NCI-H1105 (cell line): ENCODE results near the gene ILF2.
"Not testable (repeated sequence)": the region's sequence is repeated elsewhere in the genome, so short reads cannot be mapped to it uniquely, and the experiment has no call there.

Experiments
- DNase-seq: peaks from one replicate; lab custom pipeline; 2025; lab: John Stamatoyannopoulos, UW

ILF2 gene

DNA sequence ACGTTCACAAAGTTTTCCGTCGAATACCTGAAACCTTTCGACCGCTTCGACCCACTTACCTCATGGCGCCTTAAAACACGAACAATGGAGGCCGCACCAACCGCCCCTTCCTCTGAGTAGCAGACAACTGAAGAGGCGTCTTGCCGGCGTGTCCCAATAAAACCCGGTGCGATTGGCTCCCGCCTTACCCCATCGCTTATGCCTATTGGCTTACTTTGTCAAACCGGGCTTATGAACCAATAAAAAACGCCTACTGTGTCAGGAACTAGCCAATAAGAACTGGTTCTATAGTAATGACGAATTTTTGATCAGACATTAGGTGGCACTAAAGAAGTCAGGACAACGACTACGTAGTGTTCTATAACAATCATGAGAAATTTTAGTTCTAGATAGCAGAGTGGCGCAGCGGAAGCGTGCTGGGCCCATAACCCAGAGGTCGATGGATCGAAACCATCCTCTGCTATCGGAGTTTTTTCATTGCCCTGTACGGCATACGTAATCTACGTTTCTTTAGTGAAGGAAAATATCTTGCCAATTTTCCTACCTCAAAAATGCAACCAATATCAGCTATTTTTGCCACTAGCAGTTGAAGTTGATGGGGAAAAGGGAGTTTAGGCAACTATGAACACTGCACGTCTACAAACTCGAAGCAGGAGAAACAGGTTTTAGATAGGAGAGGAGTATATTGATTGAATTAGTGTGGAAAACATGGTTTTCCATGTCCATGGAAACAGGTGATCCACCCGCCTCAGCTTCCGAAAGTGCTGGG, at the start of gene ILF2:
Gene ILF2 (minus strand): TSS at position 135 of the 769 bp plus-strand sequence. CDS start 71 bp downstream, at position 64.
- DNase-seq = peak; percentile 99

DNA sequence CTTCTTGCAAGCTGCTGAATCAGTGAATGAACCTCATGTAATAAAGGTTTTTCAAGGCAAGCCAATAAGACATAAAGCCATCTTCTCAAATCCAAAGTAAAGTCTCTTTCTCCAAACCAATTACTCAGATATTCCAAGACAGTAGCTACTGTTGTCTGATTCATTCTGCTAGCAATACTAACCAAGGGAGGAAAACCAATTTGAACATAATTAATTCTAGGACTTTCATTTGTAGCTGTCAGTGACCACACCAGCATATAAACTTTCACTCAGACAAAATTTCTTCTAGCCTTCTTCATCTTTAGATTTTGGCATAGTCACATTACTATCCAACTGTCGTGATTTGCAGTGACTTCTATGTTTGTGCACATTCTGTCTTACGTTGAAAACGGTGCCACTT, 46.5 kb upstream of the ILF2 start:
- DNase-seq = no peak

DNA sequence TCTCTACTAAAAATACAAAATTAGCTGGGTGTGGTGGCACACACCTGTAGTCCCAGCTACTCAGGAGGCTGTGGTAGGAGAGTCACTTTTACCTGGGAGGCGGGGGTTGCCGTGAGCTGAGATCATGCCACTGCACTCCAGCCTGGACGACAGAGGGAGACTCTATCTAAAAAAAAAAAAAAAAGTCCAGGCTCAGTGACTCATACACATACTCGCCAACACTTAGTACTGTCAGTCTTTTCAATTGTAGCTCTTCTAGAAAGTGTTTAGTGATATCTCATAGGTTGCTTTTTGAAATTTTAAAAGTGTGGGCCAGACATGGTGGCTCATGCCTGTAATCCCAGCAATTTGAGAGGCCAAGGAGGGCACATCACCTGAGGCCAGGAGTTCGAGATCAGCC, 45.4 kb upstream of the ILF2 start:
- DNase-seq = not testable (repeated sequence)

DNA sequence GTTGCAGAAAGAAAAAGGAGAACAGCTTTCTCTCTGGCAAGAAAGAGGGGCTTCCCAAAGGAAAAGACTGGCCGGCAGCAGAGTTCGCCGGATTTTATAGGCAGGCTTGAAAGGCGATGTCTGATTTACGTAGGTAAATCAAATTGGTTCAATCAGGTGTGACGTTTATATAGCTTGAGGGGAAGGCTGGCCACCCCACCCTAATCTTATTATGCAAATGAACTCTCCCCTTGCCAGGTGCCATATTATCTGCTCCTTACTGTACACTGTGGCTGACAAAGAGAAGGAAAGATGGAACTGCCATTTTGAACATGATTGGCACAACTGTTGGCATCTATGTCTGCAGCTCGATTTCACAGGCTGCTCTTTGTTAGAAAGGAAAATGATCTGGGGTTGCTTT, 40.2 kb upstream of the ILF2 start:
- no peak for DNase-seq

DNA sequence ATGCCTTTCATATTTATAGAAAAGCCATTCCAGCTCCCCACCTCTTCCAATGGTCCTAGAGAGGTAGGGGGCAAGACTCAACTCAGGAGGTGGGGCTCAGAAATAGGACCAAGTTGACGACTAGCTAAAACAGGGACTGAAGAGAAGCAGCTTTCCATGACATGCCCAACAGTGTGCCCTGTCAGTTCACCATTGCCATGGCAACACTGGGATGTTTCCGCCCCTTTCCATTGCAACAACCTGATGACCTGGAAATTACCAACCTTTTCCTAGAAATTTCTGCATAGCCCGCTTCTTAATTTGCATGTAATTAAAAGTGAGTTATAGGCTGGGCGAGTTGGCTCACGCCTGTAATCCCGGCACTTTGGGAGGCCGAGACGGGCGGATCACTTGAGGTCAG, 34.7 kb upstream of the ILF2 start:
- DNase-seq = no peak

DNA sequence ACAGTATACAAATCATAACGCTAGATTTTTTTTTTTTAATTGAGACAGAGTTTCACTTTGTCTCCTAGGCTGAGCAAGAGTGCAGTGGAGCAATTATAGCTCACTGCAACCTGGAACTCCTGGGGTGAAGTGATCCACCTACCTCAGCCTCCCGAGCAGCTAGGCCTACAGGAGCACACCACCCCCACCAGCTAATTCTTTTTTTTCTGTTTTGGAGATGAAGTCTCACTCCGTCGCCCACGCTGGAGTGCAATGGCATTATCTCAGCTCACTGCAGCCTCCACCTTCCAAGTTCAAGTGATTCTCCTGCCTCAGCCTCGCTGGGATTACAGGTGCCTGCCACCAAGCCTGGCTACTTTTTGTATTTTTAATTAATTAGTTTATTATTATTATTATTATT, 29.0 kb upstream of the ILF2 start:
- DNase-seq = no peak

DNA sequence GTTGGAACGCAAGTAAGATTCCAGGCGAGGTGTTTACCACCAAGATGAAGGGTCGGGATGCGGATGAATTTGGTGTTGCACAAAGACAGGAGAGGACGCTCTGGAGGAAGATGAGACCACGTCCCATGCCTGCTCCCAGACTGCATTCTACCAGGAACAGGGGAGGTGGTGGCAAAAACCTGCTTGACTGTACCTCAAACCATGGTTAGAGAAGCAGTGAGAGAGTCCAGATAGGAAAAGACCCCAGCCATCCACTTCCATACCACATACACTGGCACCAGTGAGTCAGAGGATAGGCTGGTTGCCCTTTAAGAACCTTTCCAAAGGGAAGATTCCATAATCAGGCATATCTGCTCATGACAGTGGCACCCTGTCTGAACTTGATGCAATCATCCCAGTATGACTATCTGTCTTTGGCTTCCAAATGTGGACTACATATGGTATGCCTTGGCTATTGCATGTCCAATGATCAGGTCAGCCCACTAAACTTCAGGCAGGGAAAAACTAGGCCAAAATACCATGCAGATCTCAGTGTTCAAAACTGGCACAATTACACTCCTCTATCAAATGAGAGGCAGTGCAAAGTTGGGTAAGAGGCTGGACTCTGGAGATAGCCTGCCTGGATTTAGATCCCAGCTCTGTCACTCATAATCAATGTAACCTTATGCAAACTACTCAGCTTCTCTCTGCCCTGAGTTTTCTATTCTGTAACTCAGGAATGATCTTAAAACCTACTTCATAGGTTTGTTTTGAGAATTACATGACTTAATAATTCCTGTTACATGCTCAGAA, 28.3 kb upstream of the ILF2 start:
- DNase-seq = no peak

DNA sequence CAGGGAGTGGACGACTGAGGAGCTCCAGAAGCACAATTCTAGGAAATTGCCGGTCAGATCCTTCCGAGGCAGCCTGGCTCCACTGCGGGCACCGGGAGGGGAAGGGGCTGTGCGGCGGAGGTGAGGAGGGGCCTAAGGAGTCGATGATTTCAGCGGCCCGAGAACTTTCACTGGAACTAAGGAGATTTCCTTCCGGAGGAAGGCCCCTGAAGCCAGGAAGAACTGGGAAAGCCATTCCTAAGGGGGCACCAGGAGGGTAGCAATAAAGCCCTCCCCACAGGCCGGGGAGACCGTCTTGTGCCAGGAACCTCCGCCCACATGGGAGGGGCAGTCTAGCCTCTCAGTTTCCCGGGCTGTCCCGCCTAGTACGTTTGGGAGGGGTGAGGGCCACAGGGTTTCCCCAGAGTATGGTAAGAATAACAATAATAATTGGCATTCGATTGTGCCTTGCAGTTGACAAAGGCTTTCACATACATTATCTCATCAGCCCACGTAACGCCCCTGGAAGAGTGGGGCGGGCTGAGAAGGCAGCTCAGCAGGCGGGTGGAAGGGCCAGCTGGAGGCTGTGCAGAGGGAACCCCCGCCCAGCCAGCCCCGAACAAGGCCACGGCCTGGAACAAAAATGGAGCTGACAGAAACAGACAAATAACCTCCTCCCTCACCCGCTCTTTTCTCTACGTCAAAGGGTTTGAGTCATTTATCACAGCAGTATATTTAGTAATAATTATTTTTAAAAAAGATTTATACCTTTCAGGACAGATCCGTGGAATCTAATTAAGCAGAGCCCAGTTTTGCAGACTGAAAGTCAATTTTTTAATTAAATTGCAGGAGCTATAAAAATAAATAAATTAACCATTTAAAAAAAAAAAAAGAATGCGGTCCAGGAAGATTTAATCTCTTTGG, 27.5 kb upstream of the ILF2 start:
- no peak for DNase-seq

DNA sequence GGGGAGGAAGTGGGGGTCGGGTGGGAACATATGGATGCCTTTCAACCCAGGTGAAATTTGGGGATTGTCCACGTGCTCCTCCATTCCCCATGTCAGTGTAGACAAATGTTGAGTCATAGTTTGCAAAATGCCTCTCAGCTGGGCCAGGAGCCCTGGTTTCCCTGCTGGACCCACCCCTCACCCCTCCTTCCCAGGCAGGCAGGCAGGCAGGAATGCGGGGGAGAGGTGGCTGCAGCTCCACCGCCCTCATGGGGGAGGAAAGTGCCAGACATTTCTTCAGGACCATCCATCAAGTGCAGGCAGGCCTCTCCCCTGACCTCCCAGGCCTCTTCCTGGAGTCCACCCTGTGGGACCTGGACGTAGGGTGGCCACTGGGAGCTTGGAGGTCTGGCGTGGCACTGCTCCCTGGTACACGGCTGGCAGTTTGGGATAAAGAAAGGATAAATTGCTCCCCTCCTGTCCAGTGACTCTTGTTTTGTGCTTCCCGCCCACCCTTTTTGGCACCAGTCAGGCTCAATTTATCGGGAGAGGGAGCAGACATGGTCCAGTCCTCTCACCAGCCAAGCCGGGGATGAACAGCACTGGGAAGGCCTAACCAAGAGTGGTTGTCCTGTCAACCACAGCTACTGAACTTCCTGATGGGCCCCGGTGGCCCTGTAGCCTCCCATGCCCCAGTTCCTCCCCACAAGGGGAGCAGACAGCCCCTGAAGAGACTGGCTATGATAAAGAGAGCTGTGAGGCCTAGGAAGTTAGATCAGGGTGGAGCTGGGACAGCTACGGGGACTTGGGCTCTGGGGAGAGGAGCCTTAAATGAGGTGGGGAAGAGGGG, 26.6 kb upstream of the ILF2 start:
- DNase-seq = no peak

DNA sequence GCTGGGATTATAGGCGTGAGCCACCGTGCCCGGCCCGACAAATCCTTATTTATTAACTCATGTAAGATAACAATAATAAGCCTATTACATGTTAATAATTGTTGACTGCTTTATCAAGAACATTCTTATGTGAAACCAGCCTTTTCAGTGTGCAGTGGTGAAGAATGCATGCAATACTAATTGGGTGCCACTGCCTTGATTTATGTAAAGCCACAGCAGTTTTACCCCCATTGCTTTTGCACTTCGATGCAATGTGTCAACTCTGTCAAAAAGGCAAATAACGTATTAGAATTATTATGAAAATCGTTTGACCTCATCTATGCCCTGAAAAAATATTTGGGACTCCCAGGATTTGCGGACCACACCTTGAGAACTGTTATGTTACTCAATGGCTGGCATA, 25.9 kb upstream of the ILF2 start:
- DNase-seq = no peak

DNA sequence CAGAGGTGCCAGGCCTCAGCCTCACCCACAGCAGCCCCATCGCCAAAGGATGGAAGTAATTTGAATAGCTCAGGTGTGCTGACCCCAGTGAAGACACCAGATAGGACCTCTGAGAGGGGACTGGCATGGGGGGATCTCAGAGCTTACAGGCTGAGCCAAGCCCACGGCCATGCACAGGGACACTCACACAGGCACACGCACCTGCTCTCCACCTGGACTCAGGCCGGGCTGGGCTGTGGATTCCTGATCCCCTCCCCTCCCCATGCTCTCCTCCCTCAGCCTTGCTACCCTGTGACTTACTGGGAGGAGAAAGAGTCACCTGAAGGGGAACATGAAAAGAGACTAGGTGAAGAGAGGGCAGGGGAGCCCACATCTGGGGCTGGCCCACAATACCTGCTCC, 22.7 kb upstream of the ILF2 start:
- no peak for DNase-seq

DNA sequence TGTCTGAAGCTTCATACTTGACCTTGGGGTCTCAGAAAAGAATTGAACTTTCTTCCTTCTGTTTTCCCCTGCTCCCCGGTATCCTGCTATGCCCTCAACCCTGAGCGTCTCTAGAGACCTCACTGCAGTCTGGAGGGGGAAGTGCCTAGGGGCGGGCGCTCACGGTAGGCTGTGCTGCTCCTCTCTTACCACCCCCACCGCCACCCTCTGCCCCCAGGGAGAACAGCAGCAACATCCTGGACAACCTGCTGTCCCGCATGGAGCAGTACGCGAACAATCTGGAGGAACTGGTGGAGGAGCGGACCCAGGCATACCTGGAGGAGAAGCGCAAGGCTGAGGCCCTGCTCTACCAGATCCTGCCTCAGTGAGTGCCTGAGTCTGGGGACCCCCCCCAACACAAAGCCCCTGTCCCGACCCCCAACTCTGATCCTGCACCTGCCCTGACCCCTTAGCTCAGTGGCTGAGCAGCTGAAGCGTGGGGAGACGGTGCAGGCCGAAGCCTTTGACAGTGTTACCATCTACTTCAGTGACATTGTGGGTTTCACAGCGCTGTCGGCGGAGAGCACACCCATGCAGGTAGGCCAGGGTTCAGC, 18.0 kb upstream of the ILF2 start:
- no peak for DNase-seq

DNA sequence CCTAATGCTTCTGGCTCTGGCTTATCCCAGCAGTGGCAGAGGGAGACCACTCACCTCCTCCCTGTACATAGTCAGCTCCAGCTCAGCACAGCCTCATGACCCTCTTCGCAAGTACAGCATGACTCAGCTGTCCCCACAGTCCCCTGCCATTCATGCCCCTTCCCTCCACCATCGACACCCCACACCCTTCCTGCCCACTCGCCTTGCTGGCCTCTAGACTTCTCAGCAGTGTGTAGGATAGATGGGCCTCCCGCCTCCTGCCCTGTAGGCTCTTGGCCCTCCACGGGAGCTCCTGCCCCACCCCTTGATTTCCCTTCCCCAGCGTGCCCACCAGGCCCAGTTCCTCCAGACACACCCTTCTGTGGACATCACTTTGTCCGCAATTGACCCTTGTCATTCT, 17.5 kb upstream of the ILF2 start:
- no peak for DNase-seq

DNA sequence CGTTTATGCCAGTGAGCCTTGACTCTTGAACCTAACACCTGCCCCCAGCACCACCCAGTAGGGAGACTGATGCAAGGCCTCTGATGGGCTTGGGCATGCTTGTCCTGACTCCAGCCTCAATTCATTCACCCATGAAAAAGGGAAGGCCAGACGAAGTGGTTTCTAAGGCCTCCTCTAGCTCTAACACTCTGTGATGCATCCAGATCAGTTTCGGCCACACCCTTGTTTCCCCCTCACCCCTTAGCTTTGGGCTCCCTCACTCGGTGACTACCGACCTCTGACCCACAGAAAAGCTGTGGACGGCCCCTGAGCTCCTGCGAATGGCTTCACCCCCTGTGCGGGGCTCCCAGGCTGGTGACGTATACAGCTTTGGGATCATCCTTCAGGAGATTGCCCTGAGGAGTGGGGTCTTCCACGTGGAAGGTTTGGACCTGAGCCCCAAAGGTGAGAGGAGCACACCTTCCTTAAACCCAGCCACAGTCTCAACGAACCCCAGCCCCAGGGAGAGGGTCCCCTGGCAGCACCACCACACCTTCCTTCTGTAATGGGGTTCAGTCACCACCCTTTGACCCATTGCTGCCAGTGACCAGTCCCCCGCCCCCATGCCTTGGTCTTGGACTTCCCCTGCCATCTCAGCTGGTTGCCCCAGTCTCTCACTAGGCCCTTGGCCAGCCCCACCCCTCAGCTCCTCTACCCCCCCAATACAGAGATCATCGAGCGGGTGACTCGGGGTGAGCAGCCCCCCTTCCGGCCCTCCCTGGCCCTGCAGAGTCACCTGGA, 16.7 kb upstream of the ILF2 start:
- DNase-seq = no peak

DNA sequence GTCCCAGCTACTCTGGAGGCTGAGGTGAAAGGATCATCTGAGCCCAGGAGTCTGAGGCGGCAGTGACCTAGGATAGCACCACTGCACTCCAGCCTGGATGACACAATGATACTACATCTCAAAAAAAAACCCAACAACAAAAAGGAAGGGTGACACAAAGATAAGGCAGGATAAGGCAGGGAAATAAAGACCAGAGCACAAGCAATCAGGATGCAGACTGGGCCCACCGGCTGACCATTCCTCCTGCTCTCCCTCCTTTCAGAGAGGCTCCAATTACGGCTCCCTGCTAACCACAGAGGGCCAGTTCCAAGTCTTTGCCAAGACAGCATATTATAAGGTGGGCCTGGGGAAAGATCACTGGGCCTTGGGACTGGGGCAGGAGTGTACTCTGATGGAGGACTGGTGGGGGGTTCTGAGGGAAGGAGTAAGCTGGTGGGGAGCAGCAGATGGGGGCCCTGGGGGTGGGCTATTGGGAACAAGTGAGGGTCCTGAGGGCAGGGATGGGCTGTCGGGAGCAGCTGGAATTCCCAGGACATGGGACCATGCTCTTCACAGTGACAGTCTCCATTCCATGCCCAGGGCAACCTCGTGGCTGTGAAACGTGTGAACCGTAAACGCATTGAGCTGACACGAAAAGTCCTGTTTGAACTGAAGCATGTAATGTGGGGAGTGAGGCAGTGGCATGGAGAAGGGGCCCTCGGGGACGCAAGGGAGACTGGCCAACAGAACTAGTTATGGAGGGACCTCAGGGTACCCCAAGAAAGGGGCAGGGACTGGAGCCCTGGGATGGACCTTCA, 14.9 kb upstream of the ILF2 start:
- DNase-seq = no peak

DNA sequence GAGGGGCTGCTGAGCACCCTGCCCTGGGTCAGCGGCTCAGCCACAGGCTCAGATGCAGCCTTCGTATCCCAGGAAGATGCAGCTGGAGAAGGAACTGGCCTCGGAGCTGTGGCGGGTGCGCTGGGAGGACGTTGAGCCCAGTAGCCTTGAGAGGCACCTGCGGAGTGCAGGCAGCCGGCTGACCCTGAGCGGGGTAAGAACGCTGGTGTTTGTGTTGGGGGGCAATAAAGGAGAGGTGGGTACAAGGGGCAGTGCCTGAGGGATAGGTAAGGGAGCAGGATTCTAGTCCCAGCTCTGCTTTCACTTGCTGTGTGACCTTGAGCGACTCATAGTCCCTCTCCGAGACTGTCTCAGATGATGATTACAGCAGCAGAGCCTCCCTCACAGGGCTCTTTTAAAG, 14.1 kb upstream of the ILF2 start:
- no peak for DNase-seq

DNA sequence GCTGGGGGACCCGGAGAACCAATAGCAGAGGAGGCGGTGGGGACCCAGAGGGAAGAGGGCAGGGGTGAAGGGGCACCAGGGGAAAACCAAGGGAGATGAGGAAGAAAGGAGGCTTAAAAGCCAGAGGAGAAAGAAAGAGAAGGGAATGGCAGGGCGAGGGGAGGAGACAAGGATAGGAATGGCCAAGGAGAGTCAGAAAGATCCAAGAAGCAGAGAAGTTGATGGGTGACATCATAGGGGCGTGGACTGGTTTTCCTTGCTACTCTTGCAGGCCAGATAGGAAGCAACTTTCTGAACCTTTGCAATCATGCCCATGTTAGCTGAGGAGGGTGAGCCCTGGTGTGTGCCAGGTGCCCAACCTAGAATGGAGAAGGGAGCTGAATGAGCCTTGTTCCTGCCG, 13.1 kb upstream of the ILF2 start:
- DNase-seq = no peak

DNA sequence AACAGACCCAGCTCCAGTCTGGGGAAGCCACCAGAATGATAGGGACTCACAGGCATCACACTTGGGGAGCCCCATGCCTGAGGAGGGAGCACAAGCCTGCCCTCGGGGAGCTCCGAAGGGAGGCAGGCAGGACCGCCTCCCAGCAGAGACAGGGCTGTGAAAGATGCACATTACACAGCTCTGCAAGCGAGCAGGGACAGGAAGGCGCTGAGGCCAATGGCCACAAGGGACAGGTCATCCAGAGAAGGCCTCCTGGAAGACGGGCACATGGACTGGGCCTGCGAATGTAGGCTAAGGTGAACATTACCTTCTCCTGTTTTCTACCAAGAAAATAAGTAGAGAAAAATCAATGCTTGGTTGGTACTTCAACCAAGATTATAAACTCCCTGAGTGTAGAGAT, 11.9 kb upstream of the ILF2 start:
- DNase-seq = no peak

DNA sequence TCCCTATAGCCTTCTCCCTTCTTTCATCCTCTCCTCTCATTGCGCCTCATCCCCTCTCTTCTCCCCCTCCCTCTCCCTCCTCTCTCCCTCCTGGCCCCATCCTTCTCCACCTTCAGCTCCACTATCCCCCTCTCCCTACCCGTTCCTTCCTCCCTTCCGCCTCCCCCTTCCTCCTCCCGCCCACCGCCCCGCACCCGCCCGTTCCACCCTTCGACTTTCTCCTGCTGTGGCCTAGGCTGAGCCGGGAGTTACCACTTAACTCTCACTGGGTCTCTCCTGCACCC, 9.3 kb upstream of the ILF2 start:
- DNase-seq = no peak
